Hepatocyte (in vitro differentiated cells): ENCODE data around the gene GAS6. TPM values are rescaled to one million over a fixed set of nuclear protein-coding genes. Genes with fewer than 3 reads are reported as not detected.

ENCODE experiments used
- DNase-seq: peaks from one replicate; pipeline ENCODE4 v3.0.0-alpha.2; 2016; ENCODE audit warnings: low spot score
- H2AFZ ChIP-seq: fragments of 200-600 bp; sonication (generic); 2 replicates; pipeline ENCODE4 v1.6.0; 2016; ENCODE audit warnings: antibody characterized with exemption, mild to moderate bottlenecking
- H3K27ac ChIP-seq: fragments of 200-600 bp; sonication (generic); 2 replicates; pipeline ENCODE4 v1.5.1; 2016; ENCODE audit warnings: mild to moderate bottlenecking
- H3K27me3 ChIP-seq: fragments of 200-600 bp; sonication (generic); 2 replicates; pipeline ENCODE4 v1.6.1; 2016
- H3K36me3 ChIP-seq: fragments of 200-600 bp; sonication (generic); replicated peaks from 2 replicates; pipeline ENCODE4 v1.5.1; 2016; ENCODE audit warnings: low read depth; ENCODE audit not compliant: insufficient read depth
- H3K4me1 ChIP-seq: fragments of 200-600 bp; sonication (generic); 2 replicates; pipeline ENCODE4 v1.5.1; 2016; ENCODE audit warnings: mild to moderate bottlenecking, moderate library complexity; ENCODE audit not compliant: insufficient read depth
- H3K4me2 ChIP-seq: fragments of 200-600 bp; sonication (generic); 2 replicates; pipeline ENCODE4 v1.6.0; 2016
- H3K4me3 ChIP-seq: fragments of 200-600 bp; sonication (generic); 2 replicates; pipeline ENCODE4 v1.5.1; 2016; ENCODE audit warnings: mild to moderate bottlenecking
- H3K79me2 ChIP-seq: fragments of 200-600 bp; sonication (generic); 2 replicates; pipeline ENCODE4 v1.6.0; 2017; ENCODE audit warnings: mild to moderate bottlenecking
- H3K9me2 ChIP-seq: fragments of 200-600 bp; sonication (generic); replicated peaks from 2 replicates; pipeline ENCODE4 v1.6.0; 2017; ENCODE audit warnings: mild to moderate bottlenecking; ENCODE audit not compliant: insufficient read depth
- H3K9me3 ChIP-seq: fragments of 200-600 bp; sonication (generic); 2 replicates; pipeline ENCODE4 v1.5.1; 2016; ENCODE audit warnings: low read depth, mild to moderate bottlenecking
- H4K20me1 ChIP-seq: fragments of 200-600 bp; sonication (generic); 2 replicates; pipeline ENCODE4 v1.6.0; 2016; ENCODE audit warnings: mild to moderate bottlenecking; ENCODE audit not compliant: insufficient read depth, poor library complexity, severe bottlenecking
- CTCF ChIP-seq: fragments of 200-600 bp; sonication (generic); IDR thresholded peaks from 2 replicates; pipeline ENCODE4 v1.5.1; 2016; ENCODE audit warnings: antibody characterized with exemption, mild to moderate bottlenecking; ENCODE audit not compliant: poor library complexity
- EZH2 ChIP-seq: fragments of 200-600 bp; sonication (generic); IDR thresholded peaks from 2 replicates; pipeline ENCODE4 v1.6.1; 2016; ENCODE audit warnings: antibody characterized with exemption, mild to moderate bottlenecking, borderline replicate concordance
- EZH2phosphoT487 ChIP-seq: fragments of 200-600 bp; sonication (generic); IDR thresholded peaks from one replicate; pipeline ENCODE4 v1.6.1; 2018; ENCODE audit warnings: antibody characterized with exemption, mild to moderate bottlenecking, low read depth, moderate library complexity; ENCODE audit not compliant: unreplicated experiment, severe bottlenecking
- WGBS: methylation state at CpG from one replicate; pipeline ENCODE4 v1.1.6; 2016; ENCODE audit warnings: low lambda C conversion rate; ENCODE audit errors: missing lambda C conversion rate; 5-methylcytosine and 5-hydroxymethylcytosine counted together
- polyA plus RNA-seq: library from polyadenylated mRNA; unstranded; fragments of >200 nt; fragmentation: Nextera tagmentation; extraction: Ambion mirVana; gene quantifications from 2 replicates; pipeline ENCODE4 v1.2.1, GENCODE V29; 2016
- total RNA-seq: library from RNA; depleted of rRNA; stranded (reverse); fragments of >200 nt; gene quantifications from 2 replicates; pipeline ENCODE4 v1.2.3, GENCODE V29; 2014

Gene GAS6
- total and polyA plus RNA-seq, 2 experiments from 2014 or later = 70.0 to 146 TPM

- TF ChIP-seq EZH2 = no peak
- 85% methylated on average over 11 of the region's 11 CpGs for WGBS
- Histone ChIP-seq H3K9me3 (no peaks in the 10 kb centered on the region), H3K4me1 (peaks cover 29% of the 10 kb centered on the region), H3K79me2 (peaks cover 76% of the 10 kb centered on the region), H3K27ac (peak overlapping the region; percentile 1), H2AFZ (no peak overlapping the region), H3K9me2 (no peaks in the 10 kb centered on the region), H3K4me3 (no peak overlapping the region), H3K27me3 (no peaks in the 10 kb centered on the region), H3K36me3 (no peaks in the 10 kb centered on the region), H4K20me1 (no peaks in the 10 kb centered on the region), H3K4me2 (peak overlapping the region; percentile 49)
- DNase-seq = no peak
Observed at GRCh38 chr13:113853518-113854237, 10.2 kb downstream of the GAS6 start.

- Histone ChIP-seq H3K4me3 (no peak overlapping the region), H3K9me3 (no peaks in the 10 kb centered on the region), H4K20me1 (no peaks in the 10 kb centered on the region), H3K4me2 (peak overlapping the region; percentile 49), H3K4me1 (peaks cover 29% of the 10 kb centered on the region), H2AFZ (no peak overlapping the region), H3K27ac (peak overlapping the region; percentile 1), H3K36me3 (no peaks in the 10 kb centered on the region), H3K9me2 (no peaks in the 10 kb centered on the region), H3K79me2 (peaks cover 74% of the 10 kb centered on the region), H3K27me3 (no peaks in the 10 kb centered on the region)
- TF ChIP-seq CTCF (no peak), EZH2phosphoT487 (no peak), EZH2 (no peak)
- 80% methylated on average over 22 of the region's 22 CpGs for WGBS
- no peak for DNase-seq
Observed at GRCh38 chr13:113852536-113853517, 11.0 kb downstream of the GAS6 start.

- Histone ChIP-seq H2AFZ (no peak overlapping the region), H3K4me1 (peaks cover 29% of the 10 kb centered on the region), H3K4me3 (no peak overlapping the region), H3K79me2 (peaks cover 67% of the 10 kb centered on the region), H3K36me3 (no peaks in the 10 kb centered on the region), H4K20me1 (no peaks in the 10 kb centered on the region), H3K27me3 (no peaks in the 10 kb centered on the region), H3K9me3 (no peaks in the 10 kb centered on the region), H3K9me2 (no peaks in the 10 kb centered on the region), H3K27ac (no peak overlapping the region), H3K4me2 (no peak overlapping the region)
- WGBS = 95% methylated on average over 23 of the region's 23 CpGs
- TF ChIP-seq EZH2phosphoT487 = no peak
- no peak for TF ChIP-seq CTCF
- no peak for TF ChIP-seq EZH2
- DNase-seq = no peak
Observed at GRCh38 chr13:113851826-113852535, 11.9 kb downstream of the GAS6 start.
